ENCODE results near the gene EIF2B2.

EIF2B2 gene

DNA sequence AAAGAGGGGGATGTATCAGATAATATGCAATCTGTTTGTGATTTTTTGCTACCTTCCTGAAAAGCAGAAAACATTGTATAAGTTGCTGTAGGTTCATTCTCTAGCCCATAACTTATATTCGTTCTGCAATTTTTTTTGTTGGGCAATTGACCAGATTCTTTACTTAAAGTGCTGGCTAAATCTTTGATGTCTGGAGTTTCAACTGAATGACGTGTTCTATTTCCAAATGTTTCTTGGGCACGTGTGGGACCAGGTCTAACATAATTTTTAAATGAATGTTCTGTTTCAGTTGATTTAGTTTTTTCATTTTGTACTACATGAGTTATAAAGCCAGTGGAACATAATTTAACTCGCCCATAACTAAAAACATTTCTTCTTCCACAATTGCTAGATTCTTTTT lies 44.8 kb downstream of the EIF2B2 start:
- DNase-seq, result no peak

GRCh38 chr14:75048101-75048500 lies 45.4 kb downstream of the EIF2B2 start:
- DNase-seq, result no peak

DNA sequence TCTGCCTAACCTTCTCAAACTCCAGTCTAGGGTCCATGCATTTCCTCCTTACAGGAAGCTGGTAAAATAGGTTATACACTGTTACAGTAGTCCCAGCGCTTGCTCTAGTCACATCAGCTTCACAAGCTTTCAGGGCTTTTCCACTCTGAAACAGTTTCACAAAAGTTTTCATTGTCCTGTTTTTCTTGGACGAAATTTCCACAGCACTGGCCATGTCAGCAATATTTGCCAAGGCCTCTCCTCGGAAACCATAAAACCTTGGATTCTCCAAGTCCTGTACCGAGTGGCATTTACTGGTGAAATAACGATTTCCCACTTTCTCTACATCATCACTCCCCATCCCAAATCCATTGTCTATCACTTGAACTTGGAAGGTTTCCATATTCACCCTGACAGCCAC lies 46.4 kb downstream of the EIF2B2 start:
- DNase-seq, result no peak

- DNase-seq, result no peak
These were observed 47.0 kb downstream of the EIF2B2 start for GRCh38 chr14:75049731-75050201.

DNA sequence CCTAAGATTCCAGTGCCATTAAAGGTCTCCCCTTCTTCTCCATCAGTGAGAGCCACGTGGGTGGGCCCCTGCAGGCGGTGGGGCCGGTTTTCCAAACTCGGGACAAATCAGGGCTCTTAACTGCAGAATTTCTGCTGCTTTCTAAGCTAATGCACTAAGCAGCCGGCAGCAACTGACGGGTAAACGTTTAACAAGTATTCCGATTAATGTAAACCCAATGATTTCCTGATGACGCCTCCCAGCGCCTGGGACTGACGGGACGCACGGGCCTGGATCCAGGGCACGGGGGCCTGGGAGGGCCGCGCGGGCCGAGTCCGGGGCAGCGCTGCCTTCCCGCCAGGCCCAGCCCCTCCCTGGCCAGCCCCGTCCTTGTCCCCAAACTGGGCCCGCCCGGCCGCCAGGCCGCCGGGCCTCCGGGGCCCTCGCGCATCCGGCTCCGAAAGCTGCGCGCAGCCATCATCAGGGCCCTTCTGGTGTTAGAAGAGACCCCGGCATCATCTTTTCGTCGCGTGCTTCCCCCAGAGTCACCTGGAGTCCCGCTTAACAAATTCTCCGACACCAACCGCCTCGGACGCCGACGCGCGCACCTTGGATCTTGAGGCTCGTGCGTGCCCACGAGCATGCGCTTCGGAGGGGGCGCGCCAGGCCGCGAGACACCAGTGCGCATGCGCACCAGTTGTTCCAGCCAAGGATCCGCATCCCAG lies 48.3 kb downstream of the EIF2B2 start, which contains the start of gene MLH3:
Gene MLH3 (minus strand): TSS at position 616 of the 704 bp plus-strand sequence. CDS start 1,812 bp downstream, outside the sequence.
- peak; percentile 90 for DNase-seq

DNA sequence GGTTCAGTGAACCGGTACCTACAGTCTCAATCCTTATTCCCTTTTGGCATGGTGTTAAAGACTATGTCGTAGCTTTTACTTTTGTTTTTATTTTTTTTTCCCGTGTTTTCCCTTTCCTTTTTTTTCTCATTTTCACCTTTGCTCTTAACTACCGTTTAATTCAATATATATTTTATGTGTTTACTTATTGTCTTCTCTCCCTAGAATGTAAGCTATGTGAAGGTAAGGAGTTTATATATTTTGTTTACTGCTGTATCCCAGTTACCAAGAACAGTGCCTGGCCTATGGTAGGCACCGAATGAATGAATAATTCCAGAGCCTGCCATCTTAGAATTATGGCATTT lies 48.8 kb downstream of the EIF2B2 start:
- DNase-seq, result no peak

- DNase-seq, result peak; percentile 28
These were observed 50.9 kb downstream of the EIF2B2 start for GRCh38 chr14:75053396-75054291.

DNA sequence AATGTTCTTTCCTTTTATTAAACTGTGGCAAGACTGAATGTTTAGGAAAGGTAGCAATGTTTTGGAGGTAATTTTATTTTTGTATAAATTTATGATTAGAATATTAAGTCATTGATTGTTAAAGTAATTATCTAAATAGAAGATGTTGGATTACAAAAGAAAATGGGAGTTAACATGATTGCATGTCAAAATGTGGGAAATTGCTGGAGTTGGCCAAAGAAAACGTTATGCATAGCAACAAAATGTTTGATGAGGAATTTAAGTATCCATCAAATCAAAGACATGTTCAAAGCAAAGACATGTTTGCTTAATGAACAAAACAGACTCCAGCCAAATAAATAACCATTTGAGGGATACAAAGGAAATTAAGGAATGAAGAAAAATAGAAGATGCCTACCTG lies 51.7 kb downstream of the EIF2B2 start:
- no peak for DNase-seq

DNA sequence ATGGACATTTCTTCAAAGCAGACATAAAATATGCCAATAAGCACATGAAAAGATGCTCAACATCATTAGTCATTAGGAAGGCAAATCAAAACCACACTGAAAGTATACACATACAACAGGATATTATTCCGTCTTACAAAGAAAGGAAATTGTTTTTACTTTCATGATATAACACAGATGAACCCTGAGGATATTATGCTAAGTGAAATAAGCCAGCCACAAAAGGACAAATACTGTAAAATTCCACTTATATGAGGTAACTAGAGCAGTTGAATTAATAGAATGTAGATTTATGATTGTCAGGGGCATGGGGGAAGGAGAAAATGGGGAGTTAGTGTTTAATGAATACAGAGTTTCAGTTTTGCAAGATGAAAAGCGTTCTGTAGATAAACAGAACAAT lies 56.9 kb downstream of the EIF2B2 start:
- no peak for DNase-seq

- DNase-seq, result no peak
These were observed 57.7 kb downstream of the EIF2B2 start for GRCh38 chr14:75060420-75060819.

All from hematopoietic multipotent progenitor cell treated with erythropoietin and hydrocortisone succinate and interleukin-3 and kit ligand, for 6 days (in vitro differentiated cells).